ENCODE measurements around the gene CIPC.

CIPC gene

DNA sequence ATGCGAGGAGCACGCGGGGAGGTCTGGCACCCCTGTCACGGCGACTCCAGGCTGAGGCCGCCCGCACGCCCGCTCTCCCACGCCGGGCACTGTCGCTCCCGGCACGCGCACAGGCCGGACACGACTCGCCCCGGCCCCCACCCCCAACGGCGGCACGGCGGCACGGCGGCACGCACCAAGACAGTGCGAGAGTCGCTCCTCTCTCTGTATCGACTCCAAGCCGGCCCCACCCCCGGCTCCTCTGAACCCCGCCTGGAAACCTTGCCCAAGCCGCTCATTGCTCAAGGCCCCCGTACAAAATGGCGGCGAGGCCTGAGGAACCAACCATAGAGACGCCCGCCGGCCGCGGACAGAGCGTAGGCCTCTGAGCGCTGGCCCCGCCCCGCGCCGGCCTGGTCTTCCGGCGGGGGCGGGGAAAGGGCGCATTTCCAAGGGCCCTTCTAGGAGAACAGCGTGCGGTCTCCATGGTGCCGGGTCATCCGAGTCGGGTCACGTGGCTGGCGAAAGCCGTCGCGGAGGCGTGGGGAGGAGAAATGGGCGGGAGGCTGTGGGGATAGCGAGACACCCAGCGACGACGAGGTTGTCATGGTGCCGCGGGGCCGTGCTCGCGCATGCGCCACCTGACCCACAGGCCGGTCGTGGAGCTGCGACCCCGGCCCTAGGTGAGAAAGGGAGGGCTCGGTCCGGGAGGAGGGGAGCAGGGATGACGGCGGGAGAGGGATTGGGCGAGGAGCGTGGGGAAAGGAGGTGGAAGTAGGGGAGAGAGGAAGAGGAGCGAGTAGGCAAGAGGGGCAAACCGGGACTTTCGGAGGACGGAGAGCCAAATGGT lies at the start of gene CIPC:
TSS of gene CIPC (plus strand) at position 559 of the 829 bp plus-strand sequence. CDS start 7,451 bp downstream, outside the sequence.
- peak; percentile 99 for DNase-seq

- DNase-seq, result no peak
Measured at GRCh38 chr14:77051116-77051515, 46.9 kb upstream of the CIPC start.

DNA sequence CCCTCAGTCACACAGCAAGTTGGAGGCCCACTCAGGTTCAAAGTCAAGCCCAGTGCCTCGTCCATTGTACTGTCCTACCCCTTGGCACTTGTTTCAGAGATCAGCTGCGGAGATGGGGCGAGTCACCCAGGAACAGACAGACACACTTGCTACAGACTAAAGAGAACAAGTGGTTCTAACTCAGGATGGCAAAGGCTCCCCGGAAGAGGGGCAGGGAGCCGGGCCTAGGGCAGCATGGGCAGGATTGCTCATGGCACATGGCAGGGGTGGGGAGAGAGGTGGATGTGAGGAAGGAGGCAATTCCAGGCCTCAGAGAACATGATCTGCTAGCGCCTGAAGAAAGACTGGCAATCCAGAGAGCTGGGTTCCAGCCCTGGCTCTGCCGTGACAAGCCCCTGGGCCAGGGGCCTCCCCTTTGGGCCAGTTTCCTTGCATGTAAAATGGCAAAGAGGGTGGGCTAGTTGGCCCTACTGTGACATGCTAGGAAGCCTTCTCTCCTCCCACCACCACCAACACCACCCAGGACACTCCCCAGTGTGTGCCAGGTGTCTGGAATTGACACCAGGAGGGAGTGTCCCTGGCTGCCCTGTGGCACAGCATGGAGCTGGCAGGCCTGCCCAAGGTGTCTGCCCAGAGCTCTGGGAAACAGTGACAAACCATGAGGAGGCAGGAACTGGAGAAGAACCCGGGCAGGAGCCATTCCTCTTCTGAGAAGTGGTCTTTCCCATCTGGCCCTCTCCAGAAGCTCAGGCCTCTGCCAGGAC lies 45.6 kb upstream of the CIPC start:
- DNase-seq, result no peak

DNA sequence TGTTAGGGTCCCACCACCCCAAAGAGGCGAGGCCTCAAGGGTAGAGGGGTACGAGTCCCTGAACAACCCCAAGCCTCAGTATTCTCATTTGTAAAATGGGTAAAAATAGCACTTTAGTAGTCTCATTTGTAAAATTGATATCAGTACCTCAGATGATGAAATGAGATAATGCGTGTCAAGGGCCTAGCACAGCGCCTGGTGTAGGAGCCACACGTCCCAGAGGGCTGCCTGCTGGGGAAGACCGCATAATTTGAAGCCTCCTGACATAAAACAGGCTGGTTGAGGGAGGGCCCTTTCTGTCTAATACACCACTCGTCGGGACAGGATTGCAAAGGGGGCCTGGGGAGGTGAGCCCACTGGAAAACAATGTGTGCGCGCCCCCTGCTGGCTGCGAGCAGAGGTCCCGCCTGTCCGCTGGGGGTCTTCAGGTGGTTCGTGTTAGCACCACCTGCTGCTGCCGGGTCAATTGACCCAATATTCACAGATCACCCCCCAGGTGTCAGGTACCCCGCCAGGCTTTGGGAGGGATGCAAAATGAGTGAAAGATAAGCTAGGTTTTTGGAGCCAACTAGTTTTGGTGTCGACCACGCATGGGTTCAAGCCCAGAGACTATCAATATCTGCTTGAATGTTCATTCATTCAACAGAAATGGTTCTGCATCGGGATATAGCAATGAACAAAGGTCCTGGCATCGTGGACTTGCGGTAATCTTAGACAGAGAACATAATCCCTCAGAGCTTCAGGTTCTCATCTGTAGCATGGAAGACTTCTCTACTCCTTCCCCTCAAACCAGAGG lies 44.8 kb upstream of the CIPC start:
- peak; percentile 81 for DNase-seq

- DNase-seq, result no peak
Measured at GRCh38 chr14:77055306-77055705, 42.8 kb upstream of the CIPC start.

DNA sequence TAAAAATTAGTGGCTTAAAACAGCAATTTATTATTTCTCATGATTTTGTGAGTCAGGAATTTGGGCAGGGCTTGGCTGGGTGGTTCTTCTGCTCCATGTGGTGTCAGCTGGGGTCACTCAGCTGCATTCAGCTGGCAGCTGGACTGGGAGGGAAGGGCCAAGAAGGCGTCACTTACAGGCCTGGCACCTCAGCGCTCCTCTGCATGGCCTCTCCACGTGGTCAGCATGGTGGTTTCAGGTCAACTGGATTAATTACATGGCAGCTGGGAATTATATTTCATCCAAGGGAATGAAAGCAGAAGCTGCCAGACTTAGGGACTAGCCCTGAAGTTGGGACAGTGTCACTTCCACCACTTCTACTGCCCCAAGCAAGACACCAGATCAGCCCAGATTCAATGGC lies 42.1 kb upstream of the CIPC start:
- no peak for DNase-seq

GRCh38 chr14:77058117-77058516 lies 39.9 kb upstream of the CIPC start:
- DNase-seq, result no peak

- no peak for DNase-seq
Measured at GRCh38 chr14:77058785-77059184, 39.3 kb upstream of the CIPC start.

DNA sequence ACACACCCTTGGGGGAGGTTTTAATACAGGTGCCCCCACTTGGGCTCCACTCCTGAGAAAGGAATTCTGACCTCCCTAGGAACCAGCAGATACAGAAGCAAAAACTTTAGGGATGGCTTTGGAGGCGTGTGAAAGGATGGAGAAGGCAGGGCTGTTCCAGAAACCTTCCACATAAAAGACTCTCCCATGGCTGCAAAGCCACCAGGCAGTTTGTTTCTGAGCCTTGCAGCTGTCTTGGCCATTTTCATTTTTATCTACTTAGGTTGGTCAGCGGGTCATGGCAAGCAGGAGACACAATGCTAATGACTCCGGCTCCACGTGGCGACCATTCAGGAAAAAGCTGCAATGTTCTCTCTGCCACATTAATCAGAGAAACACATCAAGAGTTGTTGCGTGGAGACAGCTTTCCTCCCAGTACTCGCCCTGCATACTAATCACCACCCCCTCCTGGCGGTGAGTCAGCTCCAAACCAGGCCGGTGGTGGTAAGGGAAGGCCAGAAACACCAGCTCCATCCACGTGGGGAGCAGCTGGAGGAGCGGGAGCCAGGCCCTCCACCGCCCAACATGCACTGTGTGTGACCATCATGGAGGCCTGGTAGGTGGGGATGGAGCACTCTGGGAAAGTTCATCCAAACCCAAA lies 38.7 kb upstream of the CIPC start:
- no peak for DNase-seq

DNA sequence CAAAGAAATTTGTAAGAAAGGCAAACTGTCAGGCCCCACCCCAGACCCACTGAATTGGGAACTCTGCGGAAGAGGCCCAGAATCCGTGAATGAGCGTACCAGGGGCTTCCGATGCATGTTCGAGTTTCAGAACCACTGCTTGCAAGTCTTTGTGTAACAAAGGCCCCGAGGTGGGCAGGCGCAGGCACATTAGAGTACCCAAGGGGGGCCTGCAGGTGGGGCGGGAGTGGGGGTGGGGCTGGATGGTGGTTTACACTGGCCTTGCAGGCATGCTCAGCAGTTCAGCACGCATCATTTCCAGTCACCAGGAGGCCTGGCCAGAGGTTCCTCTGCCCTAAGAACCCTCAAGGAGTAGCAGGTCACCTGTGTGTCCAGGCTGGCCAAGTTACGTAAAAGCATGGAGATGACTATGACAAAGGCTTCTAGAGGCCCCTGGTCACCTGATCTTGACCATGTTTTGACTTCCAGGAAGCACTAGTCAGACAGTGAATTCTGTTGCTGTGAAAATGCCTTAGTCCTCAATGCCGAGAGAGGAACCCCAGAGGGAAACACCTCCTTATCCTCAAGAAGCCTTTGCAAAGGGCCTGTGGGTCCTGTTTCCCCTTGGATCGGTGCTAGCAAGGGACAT lies 36.3 kb upstream of the CIPC start:
- DNase-seq, result no peak

DNA sequence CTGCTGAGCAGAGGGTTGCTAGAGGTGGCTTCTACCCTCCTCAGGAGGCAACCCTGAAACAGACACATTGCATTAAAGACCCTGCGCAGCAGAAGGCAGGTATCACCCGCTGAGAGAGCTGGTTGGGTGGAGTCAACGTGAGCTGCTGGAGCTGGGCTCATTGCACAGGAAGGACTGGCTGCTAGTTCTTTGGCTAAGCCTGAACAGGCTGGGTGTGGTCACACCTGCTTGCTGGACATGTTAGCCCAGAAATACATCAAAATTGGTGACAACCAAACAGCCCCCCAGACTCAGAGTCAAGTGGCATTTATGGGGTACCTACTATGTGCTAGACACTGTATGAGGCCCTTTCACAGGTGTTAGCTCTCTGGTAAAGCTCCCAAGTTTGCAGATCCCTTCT lies 35.8 kb upstream of the CIPC start:
- DNase-seq, result no peak

DNA sequence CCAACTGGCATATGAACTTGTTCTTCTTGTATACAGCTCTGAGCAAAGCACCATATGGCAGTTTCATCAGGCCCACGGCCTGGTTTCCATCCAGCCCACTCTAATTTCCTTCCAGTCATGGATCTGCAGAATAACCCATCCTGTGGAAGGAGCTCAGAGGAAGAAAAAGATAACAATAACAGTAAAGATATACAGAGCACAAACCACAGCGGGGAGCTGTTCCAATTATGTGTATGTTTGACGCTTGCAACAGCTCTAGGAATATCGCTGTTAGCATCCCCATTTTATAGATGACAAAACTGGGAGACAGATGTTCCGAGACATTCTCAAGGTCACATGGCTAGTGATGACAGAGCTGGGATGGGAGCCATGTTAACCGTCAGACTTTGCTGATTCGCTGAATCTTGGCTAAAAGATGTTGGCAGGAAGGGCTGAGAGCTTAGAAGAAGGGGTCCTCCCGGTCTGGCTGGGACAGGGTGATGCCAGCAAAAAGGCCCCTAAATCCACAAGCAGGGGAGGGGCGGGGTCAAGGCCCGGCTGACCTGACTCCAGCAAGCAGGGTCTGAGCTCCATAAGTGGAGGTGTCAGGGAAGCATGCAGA lies 34.4 kb upstream of the CIPC start:
- no peak for DNase-seq

- no peak for DNase-seq
Measured at GRCh38 chr14:77064521-77065178, 33.4 kb upstream of the CIPC start.

DNA sequence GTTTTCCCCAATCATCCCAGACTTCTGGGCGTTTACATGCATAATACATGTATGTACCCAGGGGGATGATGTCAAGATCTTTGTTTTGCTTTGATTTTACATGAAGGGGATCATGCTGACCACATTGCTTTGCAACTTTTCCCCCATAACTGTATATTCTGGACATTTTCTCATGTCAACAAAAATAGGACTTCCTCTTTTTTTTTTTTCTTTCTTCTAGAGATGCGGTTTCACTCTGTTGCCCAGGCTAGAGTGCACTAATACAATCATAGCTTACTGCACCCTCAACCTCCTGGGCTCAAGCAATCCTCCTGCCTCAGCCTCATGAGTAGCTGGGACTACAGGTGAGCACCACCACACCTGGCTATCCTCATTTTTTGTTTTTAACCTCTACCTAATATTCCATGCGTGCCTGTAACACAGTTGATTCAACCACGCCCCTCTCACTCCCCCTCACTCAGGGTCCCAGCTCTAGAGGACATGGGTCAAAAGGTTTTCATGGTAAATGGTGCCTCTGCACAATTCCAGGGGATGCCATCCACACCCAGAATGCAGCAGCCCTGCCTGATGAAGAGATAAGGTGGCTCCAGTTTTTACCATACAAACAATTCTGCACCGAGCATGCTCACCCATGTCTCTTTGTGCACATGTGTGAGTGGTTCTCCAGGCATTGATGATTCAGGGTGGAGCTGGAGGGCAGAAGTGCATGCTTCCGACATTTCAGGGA lies 32.0 kb upstream of the CIPC start:
- DNase-seq, result no peak

GRCh38 chr14:77066578-77067172 lies 31.4 kb upstream of the CIPC start:
- DNase-seq, result no peak

GRCh38 chr14:77067632-77068516 lies 30.2 kb upstream of the CIPC start:
- peak; percentile 54 for DNase-seq

DNA sequence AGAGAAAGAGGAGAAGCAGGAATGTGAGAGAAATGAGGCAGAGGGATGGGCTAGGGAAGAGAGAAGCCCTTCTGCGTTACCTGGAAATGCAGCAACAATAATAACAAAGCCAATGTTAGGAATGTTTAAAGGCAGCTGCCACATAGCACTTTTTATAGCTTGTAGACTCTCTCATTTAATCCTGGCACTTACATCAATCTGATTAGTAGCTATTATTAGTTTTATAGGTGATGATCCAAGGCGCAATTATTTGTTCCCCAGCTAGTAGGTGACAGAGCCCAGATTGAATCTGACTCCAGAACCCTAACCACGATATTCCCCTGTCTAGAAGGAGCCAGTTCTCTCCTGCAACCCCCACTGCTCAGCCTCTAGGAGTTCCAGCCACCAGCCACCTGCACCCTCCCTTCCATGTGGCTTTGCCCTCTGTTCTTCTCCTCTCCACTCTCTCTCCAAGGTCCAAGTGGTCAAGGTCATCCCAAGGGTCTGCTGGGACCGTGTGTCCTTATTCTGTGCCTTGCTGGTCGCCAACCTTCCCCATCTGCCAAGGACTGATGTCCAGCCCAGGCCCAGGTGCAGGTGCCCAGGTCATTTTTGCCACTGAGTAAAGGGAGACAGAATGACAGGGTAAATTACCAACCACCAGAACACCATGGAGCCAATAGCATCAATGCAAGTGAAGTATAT lies 29.4 kb upstream of the CIPC start:
- no peak for DNase-seq

- no peak for DNase-seq
Measured at GRCh38 chr14:77069551-77069950, 28.5 kb upstream of the CIPC start.
